Astrocyte of the spinal cord (primary cell): Measurements from ENCODE around the gene JDP2.

Experiments
- DNase-seq: peaks from one replicate; pipeline ENCODE4 v3.0.0; 2011; ENCODE audit warnings: low read depth, low spot score
- H3K4me3 ChIP-seq: 2 replicates; pipeline ENCODE4 v1.5.1; 2011; ENCODE audit warnings: low read depth, mild to moderate bottlenecking, low read length, moderate library complexity
- CTCF ChIP-seq: IDR thresholded peaks from 2 replicates; pipeline ENCODE4 v1.5.1; 2012; ENCODE audit warnings: low read depth, mild to moderate bottlenecking, low read length, inconsistent platforms
- in situ Hi-C: cut with HindIII; loops from 2 replicates; pipeline ENCODE4 v1.10.0; 2017; ENCODE audit warnings: low sequenced_read_pairs

JDP2 gene

GRCh38 chr14:75461755-75462349 lies 34.0 kb downstream of the JDP2 start:
- in situ Hi-C loops: no loop called here
- no peak overlapping the region for H3K4me3 ChIP-seq
- no peak for DNase-seq
- TF ChIP-seq CTCF: no peak

GRCh38 chr14:75464626-75465025 lies 36.8 kb downstream of the JDP2 start:
- in situ Hi-C loops: no loop called here
- H3K4me3 ChIP-seq: no peak overlapping the region
- no peak for TF ChIP-seq CTCF
- DNase-seq: no peak

GRCh38 chr14:75467763-75468162 lies 39.9 kb downstream of the JDP2 start:
- in situ Hi-C loops: no loop called here
- H3K4me3 ChIP-seq: no peak overlapping the region
- no peak for DNase-seq
- TF ChIP-seq CTCF: no peak

- no peak for TF ChIP-seq CTCF
- in situ Hi-C loops: no loop called here
- no peak for DNase-seq
- no peak overlapping the region for H3K4me3 ChIP-seq
These were observed 41.3 kb downstream of the JDP2 start for GRCh38 chr14:75469164-75469563.

GRCh38 chr14:75469606-75470237 lies 41.9 kb downstream of the JDP2 start:
- no peak for TF ChIP-seq CTCF
- in situ Hi-C loops: no loop called here
- no peak overlapping the region for H3K4me3 ChIP-seq
- DNase-seq: no peak

- in situ Hi-C loops: no loop called here
These were observed 42.5 kb downstream of the JDP2 start for GRCh38 chr14:75470238-75470797.

More at GRCh38 chr14:75470238-75470797, 42.5 kb downstream of the JDP2 start:
- no peak overlapping the region for H3K4me3 ChIP-seq
- no peak for DNase-seq
- no peak for TF ChIP-seq CTCF
